Mononuclear cell (primary cell): ENCODE measurements around the gene HDDC3. TPM values are rescaled to one million over a fixed set of nuclear protein-coding genes. Genes with fewer than 3 reads are reported as not detected.
A peak's percentile ranks its signal among the peaks of the same experiment; 100 is the strongest.

Experiments used
- H3K27me3 ChIP-seq: 2 replicates; pipeline ENCODE4 v1.6.0; 2011; ENCODE audit warnings: low read length, control low read depth; ENCODE audit not compliant: insufficient read depth
- H3K4me1 ChIP-seq: 2 replicates; pipeline ENCODE4 v1.5.1; 2011; ENCODE audit warnings: mild to moderate bottlenecking, low read length, control low read depth; ENCODE audit not compliant: insufficient read depth
- H3K4me3 ChIP-seq: 2 replicates; pipeline ENCODE4 v1.5.1; 2011; ENCODE audit warnings: mild to moderate bottlenecking, low read length, moderate library complexity
- H3K9me3 ChIP-seq: 2 replicates; pipeline ENCODE4 v1.5.1; 2011; ENCODE audit warnings: low read depth, mild to moderate bottlenecking, control low read depth, low read length
- total RNA-seq: library from RNA; depleted of rRNA; stranded (reverse); fragments of >200 nt; gene quantifications from one replicate; pipeline ENCODE4 v1.2.3, GENCODE V29; 2012

Gene HDDC3
- total RNA-seq, 1 donor = 5.0 TPM

DNA sequence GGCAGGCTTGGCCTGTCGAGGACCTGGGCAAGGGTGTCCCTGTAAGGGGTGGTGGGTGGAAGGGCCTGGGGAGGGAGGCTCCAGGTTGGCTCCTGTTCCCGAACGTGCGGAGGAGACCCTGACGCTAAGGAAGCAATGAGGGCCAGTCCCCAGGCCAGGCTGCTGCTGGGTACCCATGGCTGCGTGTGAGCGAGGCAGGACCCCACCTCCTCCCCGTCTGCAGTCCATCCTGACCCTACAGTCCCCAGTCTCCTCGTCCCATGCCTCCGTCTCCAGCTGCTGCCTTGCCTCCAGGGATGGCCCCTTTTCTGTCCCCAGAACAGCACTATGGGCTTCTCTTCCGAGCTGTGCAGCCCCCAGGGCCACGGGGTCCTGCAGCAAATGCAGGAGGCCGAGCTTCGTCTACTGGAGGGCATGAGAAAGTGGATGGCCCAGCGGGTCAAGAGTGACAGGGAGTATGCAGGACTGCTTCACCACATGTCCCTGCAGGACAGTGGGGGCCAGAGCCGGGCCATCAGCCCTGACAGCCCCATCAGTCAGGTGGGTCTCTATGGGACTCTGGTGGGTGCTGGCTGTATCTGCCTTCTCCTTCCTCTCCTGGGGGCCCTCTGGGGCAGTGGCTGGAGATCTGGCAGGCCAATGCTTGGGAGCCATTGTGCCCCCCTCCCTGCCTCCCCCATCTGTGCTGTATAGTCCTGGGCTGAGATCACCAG lies 47.5 kb downstream of the HDDC3 start:
- Histone ChIP-seq H3K4me1 (peaks cover 43% of the 10 kb centered on the region), H3K9me3 (no peaks in the 10 kb centered on the region), H3K27me3 (no peaks in the 10 kb centered on the region), H3K4me3 (peak overlapping the region; percentile 67)

DNA sequence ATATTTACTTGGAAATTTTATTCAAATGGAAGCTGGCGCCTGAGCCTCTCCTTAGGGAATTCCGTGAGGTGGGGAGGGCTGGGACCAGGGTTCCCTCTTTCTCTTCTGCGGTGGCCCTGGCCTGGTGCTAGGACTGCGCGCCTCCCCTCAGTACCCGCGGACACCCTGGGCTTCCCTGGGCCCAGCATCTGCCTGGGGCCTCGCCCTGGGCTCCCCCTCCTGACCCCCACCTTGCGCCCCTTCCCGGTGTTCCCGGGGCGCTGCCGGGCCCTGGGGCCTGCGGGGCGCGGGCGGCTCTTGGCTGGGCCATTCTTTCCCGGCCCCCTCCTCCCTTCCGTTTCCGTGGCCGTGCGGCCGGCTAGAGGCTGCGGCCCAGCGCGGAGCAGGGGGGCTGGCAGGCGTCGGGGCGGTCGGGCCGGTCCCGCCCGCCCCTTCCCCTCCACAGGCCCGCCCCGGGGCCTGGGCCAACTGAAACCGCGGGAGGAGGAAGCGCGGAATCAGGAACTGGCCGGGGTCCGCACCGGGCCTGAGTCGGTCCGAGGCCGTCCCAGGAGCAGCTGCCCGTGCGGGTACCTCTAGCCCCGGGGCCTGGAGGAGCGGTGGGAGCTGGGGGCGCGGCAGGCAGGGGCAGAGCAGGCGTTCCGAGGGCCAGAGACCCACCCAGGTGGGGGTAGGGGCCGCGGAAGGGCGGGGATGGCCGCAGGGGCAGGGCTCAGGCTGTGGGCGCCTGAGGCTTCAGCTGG lies 48.2 kb downstream of the HDDC3 start, which contains the start of gene FES:
FES (plus strand) TSS at position 529 of the 743 bp plus-strand sequence. CDS start 542 bp downstream, outside the sequence.
- no peaks in the 10 kb centered on the region for H3K27me3 ChIP-seq
- peaks cover 43% of the 10 kb centered on the region for H3K4me1 ChIP-seq
- H3K4me3 ChIP-seq = peak within 1 kb of the TSS; percentile 67
- H3K9me3 ChIP-seq = no peaks in the 10 kb centered on the region

DNA sequence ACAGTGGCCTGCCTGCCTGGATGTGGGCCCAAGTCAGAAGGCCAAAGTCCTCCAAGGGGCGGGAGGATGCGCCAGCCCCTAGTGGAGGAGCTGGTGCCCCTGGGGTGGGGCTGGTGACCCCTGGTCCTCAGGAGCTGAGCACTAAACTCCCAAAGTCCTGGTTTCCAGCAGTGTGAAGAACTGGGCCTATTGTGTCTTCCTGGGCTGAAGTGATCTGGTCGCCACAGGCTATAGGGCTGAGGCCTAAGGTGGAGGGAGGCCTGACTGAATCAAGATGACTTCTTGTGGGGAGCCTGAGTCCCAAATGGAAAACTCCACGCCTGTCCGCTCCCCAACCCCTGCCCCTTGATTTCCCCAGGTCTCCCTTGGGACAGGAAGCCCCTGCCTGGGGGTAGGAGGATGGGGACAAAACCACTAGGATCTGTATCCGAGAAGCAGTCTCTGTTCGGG lies 48.8 kb downstream of the HDDC3 start:
- Histone ChIP-seq H3K4me3 (peak overlapping the region; percentile 67), H3K27me3 (no peaks in the 10 kb centered on the region), H3K9me3 (no peaks in the 10 kb centered on the region), H3K4me1 (peaks cover 43% of the 10 kb centered on the region)

DNA sequence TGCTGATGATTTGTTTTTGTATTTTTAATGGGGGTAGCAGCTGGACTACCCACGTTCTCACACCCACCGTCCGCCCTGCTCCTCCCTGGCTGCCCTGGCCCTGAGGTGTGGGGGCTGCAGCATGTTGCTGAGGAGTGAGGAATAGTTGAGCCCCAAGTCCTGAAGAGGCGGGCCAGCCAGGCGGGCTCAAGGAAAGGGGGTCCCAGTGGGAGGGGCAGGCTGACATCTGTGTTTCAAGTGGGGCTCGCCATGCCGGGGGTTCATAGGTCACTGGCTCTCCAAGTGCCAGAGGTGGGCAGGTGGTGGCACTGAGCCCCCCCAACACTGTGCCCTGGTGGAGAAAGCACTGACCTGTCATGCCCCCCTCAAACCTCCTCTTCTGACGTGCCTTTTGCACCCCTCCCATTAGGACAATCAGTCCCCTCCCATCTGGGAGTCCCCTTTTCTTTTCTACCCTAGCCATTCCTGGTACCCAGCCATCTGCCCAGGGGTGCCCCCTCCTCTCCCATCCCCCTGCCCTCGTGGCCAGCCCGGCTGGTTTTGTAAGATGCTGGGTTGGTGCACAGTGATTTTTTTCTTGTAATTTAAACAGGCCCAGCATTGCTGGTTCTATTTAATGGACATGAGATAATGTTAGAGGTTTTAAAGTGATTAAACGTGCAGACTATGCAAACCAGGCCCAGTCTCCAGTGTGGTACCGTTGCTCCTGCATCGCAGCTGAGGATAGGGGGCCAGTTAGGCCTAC lies 49.4 kb downstream of the HDDC3 start:
- Histone ChIP-seq H3K9me3 (no peaks in the 10 kb centered on the region), H3K27me3 (no peaks in the 10 kb centered on the region), H3K4me1 (peaks cover 43% of the 10 kb centered on the region), H3K4me3 (no peak overlapping the region)

DNA sequence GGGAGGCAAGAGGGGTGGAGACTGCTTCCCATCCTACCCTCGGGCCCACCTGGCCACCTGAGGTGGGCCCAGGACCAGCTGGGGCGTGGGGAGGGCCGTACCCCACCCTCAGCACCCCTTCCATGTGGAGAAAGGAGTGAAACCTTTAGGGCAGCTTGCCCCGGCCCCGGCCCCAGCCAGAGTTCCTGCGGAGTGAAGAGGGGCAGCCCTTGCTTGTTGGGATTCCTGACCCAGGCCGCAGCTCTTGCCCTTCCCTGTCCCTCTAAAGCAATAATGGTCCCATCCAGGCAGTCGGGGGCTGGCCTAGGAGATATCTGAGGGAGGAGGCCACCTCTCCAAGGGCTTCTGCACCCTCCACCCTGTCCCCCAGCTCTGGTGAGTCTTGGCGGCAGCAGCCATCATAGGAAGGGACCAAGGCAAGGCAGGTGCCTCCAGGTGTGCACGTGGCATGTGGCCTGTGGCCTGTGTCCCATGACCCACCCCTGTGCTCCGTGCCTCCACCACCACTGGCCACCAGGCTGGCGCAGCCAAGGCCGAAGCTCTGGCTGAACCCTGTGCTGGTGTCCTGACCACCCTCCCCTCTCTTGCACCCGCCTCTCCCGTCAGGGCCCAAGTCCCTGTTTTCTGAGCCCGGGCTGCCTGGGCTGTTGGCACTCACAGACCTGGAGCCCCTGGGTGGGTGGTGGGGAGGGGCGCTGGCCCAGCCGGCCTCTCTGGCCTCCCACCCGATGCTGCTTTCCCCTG lies 50.2 kb downstream of the HDDC3 start:
- Histone ChIP-seq H3K4me1 (peaks cover 43% of the 10 kb centered on the region), H3K4me3 (no peak overlapping the region), H3K9me3 (no peaks in the 10 kb centered on the region), H3K27me3 (no peaks in the 10 kb centered on the region)

DNA sequence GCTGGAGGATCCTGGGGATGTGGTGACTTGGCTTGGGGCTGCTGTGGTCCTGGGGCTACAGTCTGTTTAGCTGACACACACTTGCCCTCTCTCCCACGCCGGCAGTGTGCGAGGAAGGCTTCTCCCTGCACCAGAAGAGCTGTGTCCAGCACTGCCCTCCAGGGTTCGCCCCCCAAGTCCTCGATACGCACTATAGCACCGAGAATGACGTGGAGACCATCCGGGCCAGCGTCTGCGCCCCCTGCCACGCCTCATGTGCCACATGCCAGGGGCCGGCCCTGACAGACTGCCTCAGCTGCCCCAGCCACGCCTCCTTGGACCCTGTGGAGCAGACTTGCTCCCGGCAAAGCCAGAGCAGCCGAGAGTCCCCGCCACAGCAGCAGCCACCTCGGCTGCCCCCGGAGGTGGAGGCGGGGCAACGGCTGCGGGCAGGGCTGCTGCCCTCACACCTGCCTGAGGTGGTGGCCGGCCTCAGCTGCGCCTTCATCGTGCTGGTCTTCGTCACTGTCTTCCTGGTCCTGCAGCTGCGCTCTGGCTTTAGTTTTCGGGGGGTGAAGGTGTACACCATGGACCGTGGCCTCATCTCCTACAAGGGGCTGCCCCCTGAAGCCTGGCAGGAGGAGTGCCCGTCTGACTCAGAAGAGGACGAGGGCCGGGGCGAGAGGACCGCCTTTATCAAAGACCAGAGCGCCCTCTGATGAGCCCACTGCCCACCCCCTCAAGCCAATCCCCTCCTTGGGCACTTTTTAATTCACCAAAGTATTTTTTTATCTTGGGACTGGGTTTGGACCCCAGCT lies 51.0 kb downstream of the HDDC3 start:
- Histone ChIP-seq H3K27me3 (no peaks in the 10 kb centered on the region), H3K4me1 (peaks cover 35% of the 10 kb centered on the region), H3K4me3 (no peak overlapping the region), H3K9me3 (no peaks in the 10 kb centered on the region)

DNA sequence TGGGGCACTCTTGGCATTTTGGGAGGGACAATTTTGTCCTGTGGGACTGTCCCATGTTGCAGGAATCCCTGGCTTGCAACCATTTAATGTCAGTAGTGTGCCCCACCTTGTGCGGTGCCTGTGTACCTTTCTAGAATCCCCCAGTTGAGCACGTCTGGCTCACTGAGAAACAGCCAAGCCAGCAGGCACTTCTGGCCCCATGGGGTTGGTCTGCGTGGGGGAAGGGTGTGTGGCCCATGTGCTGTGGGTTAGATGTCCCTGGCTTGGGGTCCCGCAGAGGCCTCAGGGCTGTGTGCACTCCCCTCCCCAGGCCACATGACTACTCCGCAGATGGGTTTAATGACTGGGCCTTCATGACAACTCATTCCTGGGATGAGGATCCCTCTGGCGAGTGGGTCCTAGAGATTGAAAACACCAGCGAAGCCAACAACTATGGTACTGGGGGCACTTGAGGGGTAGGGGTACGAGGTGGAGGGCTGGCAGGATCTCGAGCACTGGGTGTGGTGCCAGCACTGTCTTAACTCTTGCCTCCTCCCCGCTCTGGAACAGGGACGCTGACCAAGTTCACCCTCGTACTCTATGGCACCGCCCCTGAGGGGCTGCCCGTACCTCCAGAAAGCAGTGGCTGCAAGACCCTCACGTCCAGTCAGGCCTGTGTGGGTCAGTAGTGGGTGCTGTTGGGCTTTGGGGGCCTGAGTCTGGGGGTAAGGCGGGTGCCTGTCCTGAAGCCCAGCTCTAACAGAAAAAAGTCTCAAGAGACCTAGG lies 51.8 kb downstream of the HDDC3 start:
- Histone ChIP-seq H3K9me3 (no peaks in the 10 kb centered on the region), H3K4me3 (no peak overlapping the region), H3K27me3 (no peaks in the 10 kb centered on the region), H3K4me1 (peaks cover 27% of the 10 kb centered on the region)

Other genes starting within 250 kb of the HDDC3 start
- gene BLM, start 215.2 kb downstream of the HDDC3 start, total RNA-seq = 5.8 TPM
- gene FURIN, start 64.0 kb downstream of the HDDC3 start, total RNA-seq = 66.7 TPM
- gene FES, start 48.0 kb downstream of the HDDC3 start, total RNA-seq = 27.9 TPM
- gene MAN2A2, start 29.2 kb downstream of the HDDC3 start, total RNA-seq = 38.8 TPM
- 14.4 TPM for gene UNC45A, start 2.7 kb upstream of the HDDC3 start, total RNA-seq
- 1.3 TPM for gene RCCD1, start 22.3 kb upstream of the HDDC3 start, total RNA-seq
- gene PRC1, start 62.0 kb upstream of the HDDC3 start, total RNA-seq = 15.0 TPM
- 9.1 TPM for gene VPS33B, start 90.0 kb upstream of the HDDC3 start, total RNA-seq
- under 0.01 TPM for gene SV2B, start 167.7 kb upstream of the HDDC3 start, total RNA-seq